ENCODE results near the gene PLEKHA4. TPM values are rescaled to one million over a fixed set of nuclear protein-coding genes. Genes with fewer than 3 reads are reported as not detected.

The PLEKHA4 gene
- total and polyA plus RNA-seq, 10 of the 15 experiments (the other 5 are each of a cell fraction or from before 2014, with no cell fraction given): 0.13 to 10.0 (median 6.4) TPM; not detected in 1

GRCh38 chr19:48795055-48795684 is 73.2 kb downstream of the PLEKHA4 start (continued):
- TF ChIP-seq, protein P1, sequence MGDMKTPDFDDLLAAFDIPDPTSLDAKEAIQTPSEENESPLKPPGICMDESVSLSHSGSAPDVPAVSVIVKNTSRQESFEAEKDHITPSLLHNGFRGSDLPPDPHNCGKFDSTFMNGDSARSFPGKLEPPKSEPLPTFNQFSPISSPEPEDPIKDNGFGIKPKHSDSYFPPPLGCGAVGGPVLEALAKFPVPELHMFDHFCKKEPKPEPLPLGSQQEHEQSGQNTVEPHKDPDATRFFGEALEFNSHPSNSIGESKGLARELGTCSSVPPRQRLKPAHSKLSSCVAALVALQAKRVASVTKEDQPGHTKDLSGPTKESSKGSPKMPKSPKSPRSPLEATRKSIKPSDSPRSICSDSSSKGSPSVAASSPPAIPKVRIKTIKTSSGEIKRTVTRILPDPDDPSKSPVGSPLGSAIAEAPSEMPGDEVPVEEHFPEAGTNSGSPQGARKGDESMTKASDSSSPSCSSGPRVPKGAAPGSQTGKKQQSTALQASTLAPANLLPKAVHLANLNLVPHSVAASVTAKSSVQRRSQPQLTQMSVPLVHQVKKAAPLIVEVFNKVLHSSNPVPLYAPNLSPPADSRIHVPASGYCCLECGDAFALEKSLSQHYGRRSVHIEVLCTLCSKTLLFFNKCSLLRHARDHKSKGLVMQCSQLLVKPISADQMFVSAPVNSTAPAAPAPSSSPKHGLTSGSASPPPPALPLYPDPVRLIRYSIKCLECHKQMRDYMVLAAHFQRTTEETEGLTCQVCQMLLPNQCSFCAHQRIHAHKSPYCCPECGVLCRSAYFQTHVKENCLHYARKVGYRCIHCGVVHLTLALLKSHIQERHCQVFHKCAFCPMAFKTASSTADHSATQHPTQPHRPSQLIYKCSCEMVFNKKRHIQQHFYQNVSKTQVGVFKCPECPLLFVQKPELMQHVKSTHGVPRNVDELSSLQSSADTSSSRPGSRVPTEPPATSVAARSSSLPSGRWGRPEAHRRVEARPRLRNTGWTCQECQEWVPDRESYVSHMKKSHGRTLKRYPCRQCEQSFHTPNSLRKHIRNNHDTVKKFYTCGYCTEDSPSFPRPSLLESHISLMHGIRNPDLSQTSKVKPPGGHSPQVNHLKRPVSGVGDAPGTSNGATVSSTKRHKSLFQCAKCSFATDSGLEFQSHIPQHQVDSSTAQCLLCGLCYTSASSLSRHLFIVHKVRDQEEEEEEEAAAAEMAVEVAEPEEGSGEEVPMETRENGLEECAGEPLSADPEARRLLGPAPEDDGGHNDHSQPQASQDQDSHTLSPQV (IDR thresholded peaks at IDR 0.05): no peak
- peak; percentile 65 for TF ChIP-seq E4F1 (IDR thresholded peaks at IDR 0.05; ENCODE audit: borderline replicate concordance, partially characterized antibody)
- no peak for TF ChIP-seq SUZ12 (IDR thresholded peaks at IDR 0.05; ENCODE audit: unreplicated experiment)
- TF ChIP-seq, protein P2, sequence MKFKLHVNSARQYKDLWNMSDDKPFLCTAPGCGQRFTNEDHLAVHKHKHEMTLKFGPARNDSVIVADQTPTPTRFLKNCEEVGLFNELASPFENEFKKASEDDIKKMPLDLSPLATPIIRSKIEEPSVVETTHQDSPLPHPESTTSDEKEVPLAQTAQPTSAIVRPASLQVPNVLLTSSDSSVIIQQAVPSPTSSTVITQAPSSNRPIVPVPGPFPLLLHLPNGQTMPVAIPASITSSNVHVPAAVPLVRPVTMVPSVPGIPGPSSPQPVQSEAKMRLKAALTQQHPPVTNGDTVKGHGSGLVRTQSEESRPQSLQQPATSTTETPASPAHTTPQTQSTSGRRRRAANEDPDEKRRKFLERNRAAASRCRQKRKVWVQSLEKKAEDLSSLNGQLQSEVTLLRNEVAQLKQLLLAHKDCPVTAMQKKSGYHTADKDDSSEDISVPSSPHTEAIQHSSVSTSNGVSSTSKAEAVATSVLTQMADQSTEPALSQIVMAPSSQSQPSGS (IDR thresholded peaks at IDR 0.05; ENCODE audit: low read length): no peak
- TF ChIP-seq, protein P3, sequence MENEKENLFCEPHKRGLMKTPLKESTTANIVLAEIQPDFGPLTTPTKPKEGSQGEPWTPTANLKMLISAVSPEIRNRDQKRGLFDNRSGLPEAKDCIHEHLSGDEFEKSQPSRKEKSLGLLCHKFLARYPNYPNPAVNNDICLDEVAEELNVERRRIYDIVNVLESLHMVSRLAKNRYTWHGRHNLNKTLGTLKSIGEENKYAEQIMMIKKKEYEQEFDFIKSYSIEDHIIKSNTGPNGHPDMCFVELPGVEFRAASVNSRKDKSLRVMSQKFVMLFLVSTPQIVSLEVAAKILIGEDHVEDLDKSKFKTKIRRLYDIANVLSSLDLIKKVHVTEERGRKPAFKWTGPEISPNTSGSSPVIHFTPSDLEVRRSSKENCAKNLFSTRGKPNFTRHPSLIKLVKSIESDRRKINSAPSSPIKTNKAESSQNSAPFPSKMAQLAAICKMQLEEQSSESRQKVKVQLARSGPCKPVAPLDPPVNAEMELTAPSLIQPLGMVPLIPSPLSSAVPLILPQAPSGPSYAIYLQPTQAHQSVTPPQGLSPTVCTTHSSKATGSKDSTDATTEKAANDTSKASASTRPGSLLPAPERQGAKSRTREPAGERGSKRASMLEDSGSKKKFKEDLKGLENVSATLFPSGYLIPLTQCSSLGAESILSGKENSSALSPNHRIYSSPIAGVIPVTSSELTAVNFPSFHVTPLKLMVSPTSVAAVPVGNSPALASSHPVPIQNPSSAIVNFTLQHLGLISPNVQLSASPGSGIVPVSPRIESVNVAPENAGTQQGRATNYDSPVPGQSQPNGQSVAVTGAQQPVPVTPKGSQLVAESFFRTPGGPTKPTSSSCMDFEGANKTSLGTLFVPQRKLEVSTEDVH (IDR thresholded peaks at IDR 0.05; ENCODE audit: low read depth, partially characterized antibody): no peak
- TF ChIP-seq SREBF1 (IDR thresholded peaks at IDR 0.05; ENCODE audit: low read length): peak; percentile 87; the same call in 1 of the 2 replicates
- TF ChIP-seq RUNX3 (IDR thresholded peaks at IDR 0.05; ENCODE audit: low read length): peak; percentile 41; the same call in 1 of the 2 replicates
- TF ChIP-seq NKRF (conservative IDR thresholded peaks at IDR 0.05): no peak
- no peak for TF ChIP-seq POLR2AphosphoS2 (IDR thresholded peaks at IDR 0.05; ENCODE audit: low read depth, low read length)
- TF ChIP-seq ESRRA (IDR thresholded peaks at IDR 0.05; ENCODE audit: low read length): peak; percentile 68; the same call in 1 of the 2 replicates
- TF ChIP-seq NFXL1 (IDR thresholded peaks at IDR 0.05; ENCODE audit: borderline replicate concordance): no peak
- no peak for TF ChIP-seq WRNIP1 (IDR thresholded peaks at IDR 0.05; ENCODE audit: borderline replicate concordance, low read depth, low read length)
- TF ChIP-seq SUPT20H (IDR thresholded peaks at IDR 0.05; ENCODE audit: borderline replicate concordance, control insufficient read depth, low read depth, low read length): no peak
- TF ChIP-seq POLR2A (IDR thresholded peaks at IDR 0.05; ENCODE audit: low read depth, low read length): peak; percentile 62
- TF ChIP-seq NFYB (IDR thresholded peaks at IDR 0.05; ENCODE audit: insufficient read depth, low read depth, low read length): 0 out of 2 replicates have a peak, but pooled peaks have one; percentile 28
- TF ChIP-seq POU2F2 (IDR thresholded peaks at IDR 0.05; ENCODE audit: borderline replicate concordance, low read depth, low read length): no peak
